ENCODE measurements around the gene CCNF.
"Not testable (repeated sequence)": the region's sequence is repeated elsewhere in the genome, so short reads cannot be mapped to it uniquely, and the experiment has no call there.

CCNF gene, protein sequence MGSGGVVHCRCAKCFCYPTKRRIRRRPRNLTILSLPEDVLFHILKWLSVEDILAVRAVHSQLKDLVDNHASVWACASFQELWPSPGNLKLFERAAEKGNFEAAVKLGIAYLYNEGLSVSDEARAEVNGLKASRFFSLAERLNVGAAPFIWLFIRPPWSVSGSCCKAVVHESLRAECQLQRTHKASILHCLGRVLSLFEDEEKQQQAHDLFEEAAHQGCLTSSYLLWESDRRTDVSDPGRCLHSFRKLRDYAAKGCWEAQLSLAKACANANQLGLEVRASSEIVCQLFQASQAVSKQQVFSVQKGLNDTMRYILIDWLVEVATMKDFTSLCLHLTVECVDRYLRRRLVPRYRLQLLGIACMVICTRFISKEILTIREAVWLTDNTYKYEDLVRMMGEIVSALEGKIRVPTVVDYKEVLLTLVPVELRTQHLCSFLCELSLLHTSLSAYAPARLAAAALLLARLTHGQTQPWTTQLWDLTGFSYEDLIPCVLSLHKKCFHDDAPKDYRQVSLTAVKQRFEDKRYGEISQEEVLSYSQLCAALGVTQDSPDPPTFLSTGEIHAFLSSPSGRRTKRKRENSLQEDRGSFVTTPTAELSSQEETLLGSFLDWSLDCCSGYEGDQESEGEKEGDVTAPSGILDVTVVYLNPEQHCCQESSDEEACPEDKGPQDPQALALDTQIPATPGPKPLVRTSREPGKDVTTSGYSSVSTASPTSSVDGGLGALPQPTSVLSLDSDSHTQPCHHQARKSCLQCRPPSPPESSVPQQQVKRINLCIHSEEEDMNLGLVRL

DNA sequence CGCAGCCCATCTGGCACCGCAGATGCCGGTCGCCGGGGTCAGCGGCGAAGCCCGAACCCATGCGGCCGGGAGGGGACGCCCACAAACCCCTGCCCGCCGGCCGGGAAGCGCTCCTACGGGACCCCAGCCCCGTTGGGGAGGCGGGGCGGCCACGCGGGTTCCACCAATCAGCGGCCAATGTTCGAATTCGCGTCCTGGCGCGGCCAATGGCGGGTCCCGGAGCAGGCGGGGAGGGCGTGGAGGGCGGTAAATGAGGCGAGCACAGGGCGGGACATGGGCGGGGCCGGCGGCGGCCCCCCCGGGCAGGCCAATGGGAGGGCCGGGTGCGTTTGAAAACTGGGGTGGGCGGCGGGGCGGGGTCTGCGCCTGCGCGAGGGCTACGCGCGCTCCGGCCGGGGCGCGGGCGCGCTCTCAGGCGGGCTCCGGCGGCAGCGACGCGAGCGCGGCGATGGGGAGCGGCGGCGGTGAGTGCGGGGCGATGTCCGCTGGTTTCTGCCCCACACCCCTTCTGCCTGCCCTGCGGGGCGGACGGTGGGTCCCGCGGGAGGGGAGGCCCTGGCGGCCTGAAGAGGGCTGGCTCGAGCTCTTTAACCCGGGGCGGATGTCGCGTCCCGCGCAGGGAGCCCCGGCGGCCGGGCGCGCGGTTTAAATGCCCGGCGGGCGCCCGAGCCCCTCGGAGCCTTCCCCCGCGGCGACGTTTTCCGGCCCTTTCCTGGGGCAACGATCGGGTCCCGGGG, at the start of gene CCNF:
Gene CCNF (plus strand): TSS at position 414 of the 737 bp plus-strand sequence. CDS start 35 bp downstream, at position 449.
- peak; percentile 96 for DNase-seq (ENCODE audit: low read depth)

DNA sequence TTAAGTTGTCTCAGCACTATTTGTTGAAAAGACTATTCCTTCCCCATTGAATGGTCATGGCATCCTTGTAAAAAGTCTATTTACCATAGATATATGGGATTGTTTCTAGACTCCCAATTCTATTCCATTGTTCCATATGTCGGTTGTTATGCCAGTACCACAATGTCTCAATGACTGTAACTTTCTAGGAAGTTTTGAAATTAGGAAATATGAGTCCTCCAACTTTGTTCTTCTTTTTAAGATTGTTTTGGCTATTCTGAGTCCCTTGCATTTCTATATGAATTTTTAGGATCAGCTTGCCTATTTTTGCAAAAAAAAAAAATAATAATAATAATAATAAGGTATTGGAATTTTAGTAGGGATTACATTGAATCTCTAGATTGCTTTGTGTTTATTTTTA, 45.7 kb upstream of the CCNF start:
- DNase-seq (ENCODE audit: low read depth) = no peak

DNA sequence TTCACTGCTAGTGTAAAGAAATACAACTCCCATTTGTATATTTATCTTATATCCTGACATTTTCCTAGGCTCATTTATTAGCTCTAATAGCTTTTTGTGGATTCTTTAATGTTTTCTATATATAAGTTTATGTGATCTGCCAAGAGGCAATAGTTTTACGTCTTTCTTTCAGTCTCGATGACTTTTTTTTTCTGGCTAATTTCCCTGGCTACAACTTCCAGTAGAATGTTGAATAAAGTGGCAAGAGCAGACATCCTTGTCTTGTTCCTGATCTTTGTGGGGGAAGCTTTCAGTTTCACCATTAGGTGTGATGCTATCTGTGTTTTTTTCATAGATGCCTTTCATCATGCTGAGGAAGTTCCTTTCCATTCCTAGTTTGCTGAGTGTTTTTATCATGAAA, 44.8 kb upstream of the CCNF start:
- no peak for DNase-seq (ENCODE audit: low read depth)

DNA sequence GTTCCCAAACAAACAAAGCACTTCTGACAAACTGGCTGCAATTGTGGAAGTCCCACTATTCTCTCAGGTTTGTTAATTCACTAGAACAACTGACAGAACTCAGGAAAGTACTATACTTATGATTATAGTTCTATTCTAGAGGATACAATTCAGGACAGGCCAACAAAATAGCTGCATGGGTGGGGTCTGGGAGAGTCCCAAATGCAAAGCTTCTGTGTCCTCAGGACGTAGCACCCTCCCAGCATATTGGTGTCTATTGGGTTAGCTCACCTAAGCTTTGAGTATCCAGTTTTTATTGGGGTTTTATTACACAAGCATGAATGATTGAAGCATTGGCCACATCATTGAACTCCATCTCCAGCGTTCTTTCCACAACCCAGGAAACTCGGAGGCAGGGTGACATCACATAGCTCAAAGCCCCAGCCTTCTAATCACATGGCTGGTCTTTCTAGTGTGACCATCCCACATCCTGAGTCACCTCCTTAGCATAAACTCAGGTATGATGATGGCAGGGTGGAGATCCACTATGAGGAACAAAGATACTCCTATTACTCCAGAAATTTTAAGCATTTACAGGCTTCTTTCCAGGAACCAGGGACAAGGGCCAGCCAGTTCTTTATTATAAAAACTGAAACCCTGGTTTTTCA, 43.9 kb upstream of the CCNF start:
- no peak for DNase-seq (ENCODE audit: low read depth)

DNA sequence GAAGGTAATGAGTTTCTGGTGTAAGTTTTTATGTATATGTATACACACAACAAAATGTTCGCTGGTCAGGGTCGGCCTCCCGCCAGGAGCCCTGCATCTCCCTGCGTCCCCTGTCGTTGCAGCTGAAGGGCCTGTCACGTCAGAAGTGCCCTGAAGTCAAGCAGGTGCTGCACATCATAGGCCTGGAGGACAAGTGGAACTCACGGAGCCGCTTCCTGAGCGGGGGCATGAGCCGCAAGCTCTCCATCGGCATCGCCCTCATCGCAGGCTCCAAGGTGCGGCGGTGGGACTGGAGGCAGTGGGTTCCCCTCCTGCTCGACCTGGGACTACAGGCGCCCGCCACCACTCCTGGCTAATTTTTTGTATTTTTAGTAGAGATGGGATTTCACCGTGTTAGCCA, 43.3 kb upstream of the CCNF start:
- DNase-seq (ENCODE audit: low read depth) = not testable (repeated sequence)

DNA sequence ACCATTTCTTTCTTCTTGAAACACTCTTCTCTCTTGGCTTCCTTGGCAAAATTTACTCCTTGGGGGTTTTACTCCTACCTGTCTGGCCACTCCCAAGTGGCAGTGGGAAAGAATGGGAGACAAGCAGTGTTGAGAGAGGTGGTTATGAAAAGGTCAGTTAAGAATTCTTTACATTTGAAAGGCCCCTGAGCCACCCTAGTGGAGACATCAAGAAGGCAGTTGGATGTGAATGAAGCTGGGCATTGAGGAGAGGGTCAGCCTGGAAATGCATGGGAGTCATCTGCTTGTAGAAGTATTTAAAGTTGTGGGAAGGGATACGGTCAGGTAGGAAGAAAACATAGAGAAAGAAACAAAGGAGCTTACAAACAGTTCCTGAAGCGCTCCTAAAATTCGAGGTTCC, 42.3 kb upstream of the CCNF start:
- no peak for DNase-seq (ENCODE audit: low read depth)

DNA sequence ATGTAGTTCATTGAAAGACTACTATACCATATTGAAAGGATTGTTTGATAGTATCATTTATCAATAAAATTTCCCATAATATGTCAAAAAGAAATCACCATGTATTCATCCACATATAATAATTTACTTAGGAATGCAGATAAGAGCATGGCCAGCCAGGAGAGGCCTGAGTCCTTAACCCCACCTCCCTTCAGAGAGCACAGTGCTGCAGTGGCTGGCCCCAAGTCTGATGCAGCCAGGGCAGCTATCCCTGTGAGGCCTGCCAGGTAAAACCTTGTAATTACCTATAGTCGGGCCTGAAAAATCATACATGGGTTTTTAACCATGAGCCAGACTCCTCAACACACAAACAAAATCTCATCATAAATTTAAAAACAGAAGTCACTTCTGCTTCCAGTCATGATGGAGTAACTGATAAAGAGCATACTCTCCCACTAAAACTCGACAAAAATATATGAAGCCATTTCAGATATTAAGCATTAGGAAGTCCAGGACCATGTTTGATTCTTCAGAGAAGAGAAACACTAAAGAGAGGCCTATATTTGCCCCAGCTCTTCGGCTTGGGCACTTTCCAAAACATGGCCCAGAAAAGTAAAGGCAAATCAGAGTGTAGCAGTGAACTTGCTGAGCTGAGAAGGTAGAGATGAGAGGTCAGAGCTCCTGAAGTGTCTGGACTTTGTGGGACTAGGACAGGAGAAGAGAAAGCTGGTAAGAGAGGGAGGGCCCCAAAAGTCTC, 40.9 kb upstream of the CCNF start:
- no peak for DNase-seq (ENCODE audit: low read depth)

DNA sequence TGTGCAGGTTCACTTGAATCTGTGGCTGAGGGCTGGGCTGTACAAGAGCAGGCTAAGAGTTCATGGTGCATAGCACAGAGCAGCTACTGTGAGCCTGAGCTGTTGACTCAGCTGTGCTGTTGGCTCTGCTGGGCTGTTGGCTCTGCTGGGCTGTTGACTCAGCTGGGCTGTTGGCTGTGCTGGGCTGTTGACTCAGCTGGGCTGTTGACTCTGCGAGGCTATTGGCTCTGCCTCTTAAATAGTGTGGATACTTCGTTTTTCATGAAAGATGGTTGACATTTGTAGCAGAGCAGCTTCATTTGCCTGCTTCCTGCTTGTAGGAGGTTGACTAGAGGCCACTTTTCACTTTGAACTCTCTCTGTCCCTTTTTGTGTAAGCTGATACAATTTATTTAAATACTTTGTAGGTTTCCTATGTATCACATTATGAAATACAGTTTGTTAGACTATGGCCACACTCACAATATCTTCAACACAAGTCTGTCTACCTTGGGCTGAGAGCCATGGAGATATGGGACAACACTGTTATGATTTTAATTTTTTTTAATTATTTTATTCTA, 40.3 kb upstream of the CCNF start:
- no peak for DNase-seq (ENCODE audit: low read depth)

DNA sequence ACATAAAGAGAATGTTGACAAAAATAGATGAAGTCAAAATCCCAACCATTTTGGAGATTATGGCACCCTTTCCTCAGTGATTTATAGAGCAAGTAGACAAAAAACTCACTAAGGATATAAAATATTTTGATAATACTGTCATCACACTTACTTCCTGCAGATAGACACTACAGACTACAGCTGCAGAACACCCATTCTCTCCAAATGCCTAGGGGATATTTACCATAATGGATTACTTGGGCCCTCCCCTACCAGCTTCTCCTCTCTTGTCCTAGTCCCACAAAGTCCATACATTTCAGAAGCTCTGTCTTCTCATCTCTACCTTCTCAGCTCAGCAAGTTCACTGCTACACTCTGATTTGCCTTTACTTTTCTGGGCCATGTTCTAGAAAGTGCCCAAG, 37.2 kb upstream of the CCNF start:
- DNase-seq (ENCODE audit: low read depth) = no peak

DNA sequence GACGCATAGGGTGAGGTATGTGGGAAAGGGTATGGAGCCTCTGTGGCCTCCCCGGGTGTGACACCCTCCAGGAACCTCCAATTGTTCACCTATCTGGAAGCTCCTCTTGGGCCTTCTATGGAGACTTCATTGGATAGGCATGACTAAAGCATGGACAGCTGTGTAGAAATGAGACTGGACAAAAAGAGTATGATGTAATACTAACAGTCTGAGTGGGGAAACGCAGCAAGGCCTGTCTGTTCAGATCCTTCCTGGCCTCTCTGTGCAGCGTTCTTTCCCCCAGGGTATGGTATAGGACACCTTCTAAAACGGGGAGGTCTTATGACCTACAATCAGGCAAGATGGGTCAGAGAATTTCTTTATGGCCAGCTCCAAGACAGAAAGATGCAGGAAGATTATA, 30.7 kb upstream of the CCNF start:
- no peak for DNase-seq (ENCODE audit: low read depth)

DNA sequence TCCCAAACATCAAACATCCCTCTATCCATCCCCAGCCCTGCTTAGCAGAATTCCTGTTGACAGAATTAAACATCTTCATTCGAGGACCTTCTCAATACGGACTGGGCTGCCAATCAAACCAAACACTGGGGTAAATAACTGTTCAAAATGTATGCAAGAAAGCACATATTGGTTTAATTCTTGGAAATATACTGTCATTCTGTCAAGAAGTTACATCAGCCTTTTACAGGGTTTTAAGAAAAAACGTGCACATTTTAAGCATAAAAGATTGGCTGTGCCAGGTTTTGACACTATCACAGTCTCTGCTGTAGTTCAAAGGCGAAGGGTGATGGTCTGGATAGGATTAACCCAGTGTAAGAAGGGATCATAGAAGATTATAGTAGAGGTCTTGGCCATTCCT, 25.1 kb upstream of the CCNF start:
- DNase-seq (ENCODE audit: low read depth) = no peak

DNA sequence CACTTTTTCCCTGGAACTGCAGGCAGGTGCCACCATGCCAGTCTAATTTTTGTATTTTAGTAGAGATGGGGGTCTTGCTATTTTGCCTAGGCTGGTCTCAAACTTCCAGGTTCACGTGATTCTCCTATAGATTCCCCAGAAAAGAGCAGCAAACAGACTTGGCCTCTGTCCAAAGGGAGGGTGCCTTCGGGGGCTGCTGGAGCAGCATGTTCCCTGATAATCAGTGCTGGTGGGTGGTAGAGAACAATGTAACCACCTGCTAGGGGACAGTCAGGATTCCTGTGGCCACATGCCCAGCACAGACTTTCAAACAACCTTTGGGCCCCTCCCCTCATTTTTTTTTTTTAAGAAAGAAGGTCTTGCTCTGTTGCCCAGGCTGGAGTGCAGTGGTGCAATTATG, 14.2 kb upstream of the CCNF start:
- no peak for DNase-seq (ENCODE audit: low read depth)

DNA sequence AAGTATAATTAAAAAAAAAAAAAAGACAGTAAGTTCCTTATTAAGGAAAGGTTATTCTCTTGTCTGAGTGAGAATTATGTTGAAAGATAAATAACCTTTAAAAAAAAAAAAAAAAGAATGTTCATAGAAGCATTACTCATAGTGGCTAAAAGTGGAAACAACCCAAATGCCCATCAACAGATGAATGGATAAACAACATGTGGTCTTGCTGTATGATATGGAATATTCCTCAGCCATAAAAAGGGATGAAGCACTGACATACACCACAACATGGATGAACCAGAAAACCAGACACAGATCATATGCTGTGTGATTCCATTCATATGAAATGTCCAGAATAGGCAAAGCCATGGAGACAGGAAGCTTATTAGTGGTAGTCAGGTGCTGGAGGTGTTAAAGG, 9.2 kb upstream of the CCNF start:
- DNase-seq (ENCODE audit: low read depth) = no peak

DNA sequence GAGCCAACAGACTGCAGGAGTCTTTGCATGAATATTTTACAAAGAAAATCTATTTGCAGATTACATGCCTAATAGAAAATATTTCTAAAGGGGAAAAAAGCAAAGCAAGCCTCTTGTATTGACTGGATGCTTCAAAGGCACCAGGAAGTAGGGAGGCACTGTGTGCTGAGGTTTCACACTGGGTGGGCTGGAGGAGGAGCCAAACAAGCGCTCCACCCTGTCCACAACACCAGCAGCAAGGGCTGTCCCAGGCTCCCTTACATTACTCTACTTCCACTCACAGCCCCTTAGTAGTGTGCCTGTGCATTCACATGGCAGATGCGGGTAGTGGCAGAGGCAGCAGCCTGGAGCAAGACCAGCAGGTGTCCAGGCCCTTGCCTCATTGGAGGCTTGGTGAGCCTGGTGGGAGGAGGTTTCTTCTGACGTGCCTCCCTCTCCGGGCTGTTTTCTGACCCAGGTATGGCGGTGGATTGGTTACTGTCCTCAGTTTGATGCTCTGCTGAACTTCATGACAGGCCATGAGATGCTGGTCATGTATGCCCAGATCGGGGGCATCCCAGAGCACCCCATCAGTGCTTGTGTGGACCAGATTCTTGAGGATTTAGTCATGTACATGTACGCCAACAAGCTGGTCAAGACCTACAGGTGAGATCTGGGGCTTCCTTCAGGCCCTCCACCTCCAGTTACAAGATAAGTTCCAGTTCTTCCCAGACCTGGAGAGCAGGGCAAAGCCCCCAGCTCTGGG, 7.0 kb upstream of the CCNF start:
- DNase-seq (ENCODE audit: low read depth) = no peak

DNA sequence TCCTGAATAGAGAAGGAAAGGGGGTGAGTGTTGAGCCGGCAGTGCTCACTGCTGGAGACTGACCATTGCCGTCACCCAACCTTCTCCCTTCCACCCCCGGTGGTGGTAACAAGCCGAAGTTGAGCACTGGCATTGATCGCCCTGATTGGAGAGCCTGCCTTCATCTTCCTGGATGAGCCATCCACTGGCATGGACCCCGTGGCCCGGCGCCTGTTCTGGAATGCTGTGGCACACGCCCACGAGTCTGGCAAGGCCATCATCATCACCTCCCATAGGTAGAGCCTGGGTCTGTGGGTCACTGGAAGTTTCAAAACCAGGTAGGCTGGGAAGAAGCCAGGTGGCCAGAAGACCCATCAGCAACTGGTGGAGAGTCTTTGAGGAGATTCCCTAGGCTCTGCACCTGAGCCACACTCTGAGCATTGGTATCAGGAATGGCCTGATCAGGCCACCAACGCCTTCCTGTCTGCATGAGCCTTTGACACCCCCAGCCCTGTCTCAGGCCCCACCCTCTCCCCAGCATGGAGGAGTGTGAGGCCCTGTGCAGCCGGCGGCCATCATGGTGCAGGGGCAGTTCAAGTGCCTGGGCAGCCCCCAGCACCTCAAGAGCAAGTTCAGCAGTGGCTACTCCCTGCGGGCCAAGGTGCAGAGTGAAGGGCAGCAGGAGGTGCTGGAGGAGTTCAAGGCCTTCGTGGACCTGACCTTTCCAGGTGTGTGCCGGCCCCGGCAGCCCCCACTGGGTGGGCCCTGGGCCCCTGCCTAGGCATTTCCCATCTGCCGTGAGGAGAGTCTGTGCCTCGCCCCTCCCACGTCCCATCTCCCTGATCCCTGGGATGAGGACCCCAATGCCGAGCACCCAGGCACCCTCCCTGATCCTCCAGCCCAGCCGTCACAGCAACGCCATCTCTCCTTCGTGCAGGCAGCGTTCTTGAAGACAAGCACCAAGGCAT, 4.9 kb upstream of the CCNF start:
- no peak for DNase-seq (ENCODE audit: low read depth)

DNA sequence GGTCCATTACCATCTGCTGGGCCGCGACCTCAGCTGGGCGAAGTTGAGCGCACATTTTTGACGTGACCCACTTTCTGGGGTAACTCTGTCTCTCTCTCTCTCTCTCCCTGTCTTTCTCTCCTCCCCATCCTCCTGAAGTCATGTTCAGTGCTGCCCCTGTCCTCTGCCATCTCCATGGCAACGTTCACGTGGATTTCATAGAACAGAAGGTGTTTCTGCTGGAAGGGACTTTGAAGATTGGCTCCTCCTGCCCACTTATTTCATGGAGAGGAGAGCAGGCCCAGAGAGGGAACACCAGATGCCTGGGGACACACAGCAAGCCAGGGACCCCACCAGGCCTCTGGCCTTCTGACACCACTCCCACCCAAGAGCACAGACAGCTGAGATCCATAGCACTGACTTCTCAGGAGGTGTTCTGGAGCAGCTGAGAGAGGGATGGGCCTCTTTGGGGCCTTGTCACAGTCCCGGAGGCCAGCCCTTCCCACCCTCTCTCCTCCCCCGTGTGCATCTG, 4.2 kb upstream of the CCNF start:
- no peak for DNase-seq (ENCODE audit: low read depth)

DNA sequence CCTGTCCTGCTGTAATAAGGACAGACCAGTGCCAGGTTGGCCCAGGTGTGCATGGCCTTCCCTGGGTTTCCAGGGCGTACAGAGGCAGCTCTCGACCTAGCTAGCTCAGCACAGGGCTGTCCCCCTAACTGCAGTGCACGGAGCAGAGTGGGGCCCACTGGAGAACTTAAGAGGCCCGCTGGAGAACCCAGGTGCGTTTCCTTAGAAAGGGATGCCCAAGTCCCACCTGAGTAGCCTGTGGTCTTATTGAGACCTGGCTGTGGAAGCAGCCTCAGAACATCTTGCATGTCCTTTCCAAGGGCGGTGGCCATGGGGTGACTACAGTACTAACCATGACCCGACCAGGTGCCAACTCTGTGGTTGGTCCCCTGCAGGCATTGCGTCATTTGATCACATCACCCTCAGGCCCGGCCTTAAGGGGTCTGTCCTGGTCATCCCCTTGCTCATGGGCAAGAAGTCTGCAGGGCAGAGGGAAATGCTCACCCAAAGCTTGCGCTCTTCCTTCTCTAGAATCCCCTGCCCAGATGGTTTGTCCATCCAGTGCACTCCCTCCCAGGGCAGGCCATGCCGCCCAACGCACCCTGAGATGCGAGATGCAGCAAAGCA, 3.3 kb upstream of the CCNF start:
- DNase-seq (ENCODE audit: low read depth) = no peak

DNA sequence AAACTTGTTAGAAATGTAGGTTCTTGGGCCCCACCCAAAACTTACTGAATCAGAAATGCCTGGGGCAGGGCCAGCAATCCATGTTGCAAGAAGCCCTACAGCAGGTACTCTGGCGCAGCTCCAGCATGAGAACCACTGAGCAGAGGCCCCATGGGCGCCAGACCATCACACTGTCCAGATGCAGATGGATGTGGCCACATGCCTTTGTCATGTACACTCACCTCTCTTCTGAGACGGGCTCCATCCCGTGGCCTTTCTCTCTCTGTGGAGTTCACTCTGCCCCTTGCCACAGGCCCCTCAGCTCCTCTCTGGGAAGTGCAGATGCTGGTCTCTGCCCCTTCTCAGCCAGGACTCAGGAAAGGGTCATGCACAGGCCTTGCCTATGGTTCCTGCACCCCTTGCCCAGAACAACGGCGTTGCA, 2.3 kb upstream of the CCNF start:
- no peak for DNase-seq (ENCODE audit: low read depth)

DNA sequence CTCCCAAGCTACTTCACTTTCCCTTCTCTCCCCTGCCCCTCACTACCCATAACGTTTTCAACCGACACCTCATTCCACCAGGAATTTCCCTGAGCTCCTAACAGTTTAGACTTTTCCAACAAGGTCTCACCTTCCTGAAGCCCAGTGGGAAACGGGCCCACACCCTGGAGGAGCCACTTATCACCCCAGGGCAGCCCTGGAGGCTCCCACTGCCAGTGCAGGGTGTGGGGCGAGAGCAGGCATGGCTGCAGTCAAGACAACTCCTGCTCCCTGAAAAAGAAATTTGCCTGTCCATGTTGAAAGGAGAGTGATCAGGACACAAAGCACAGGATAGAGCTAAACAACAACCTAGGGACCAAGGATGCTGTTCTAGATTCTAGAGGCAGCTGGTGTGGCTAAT, 1.7 kb upstream of the CCNF start:
- no peak for DNase-seq (ENCODE audit: low read depth)

All from activated T-cell treated with anti-CD3 and anti-CD28 coated beads for 1 hour (primary cell).